IPS DF 19.7 (cell line): ENCODE results near the gene AASS.

Experiments used
- DNase-seq: peaks from one replicate; pipeline ENCODE4 v3.0.0-alpha.2; 2013; ENCODE audit warnings: low read depth, low spot score

The AASS gene

GRCh38 chr7:122038904-122039303, 105.1 kb downstream of the AASS start:
- no peak for DNase-seq

GRCh38 chr7:122038134-122038533, 105.9 kb downstream of the AASS start:
- DNase-seq: no peak

- DNase-seq: no peak
Observed at GRCh38 chr7:122035876-122036275, 108.2 kb downstream of the AASS start.

DNA sequence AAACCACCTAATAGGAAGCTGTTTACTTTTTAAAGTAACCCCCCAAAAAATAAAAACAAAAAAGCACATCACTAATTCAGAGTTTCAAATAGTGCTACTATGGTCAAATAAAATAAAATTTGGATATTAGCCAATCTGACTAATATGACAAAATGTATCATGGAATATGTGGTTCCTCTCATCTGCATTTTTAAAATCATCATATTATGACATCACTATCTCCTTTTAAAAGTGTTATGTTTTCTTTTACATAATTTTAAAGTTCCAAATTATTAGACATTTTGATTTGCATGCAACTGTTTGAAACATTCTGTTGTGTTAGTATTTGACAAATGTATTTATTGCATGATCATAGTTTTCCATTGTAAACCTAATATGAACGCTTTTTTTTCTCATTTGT, 110.4 kb downstream of the AASS start:
- no peak for DNase-seq

GRCh38 chr7:122027058-122027457, 117.0 kb downstream of the AASS start:
- no peak for DNase-seq
